GM12878 (cell line): ENCODE results near the gene CFAP97D2. TPM values are rescaled to one million over a fixed set of nuclear protein-coding genes. Genes with fewer than 3 reads are reported as not detected.

Source experiments
- ATAC-seq: fragments of 200-7000 bp; cut with Tn5 transposase; 3 replicates; pipeline ENCODE4 v1.9.1; 2020; ENCODE audit warnings: mild to moderate bottlenecking, moderate library complexity
- BruUV-seq: library from RNA; stranded (reverse); fragments of 400-500 nt; replicated peaks from 2 replicates; lab custom pipeline; 2021; lab: Mats Ljungman, UMichigan
- CTCF ChIA-PET: fragments of 300-600 bp; sonication (Branson Sonifier 250); formaldehyde crosslinking; extraction: SDS; loops from one replicate; lab custom pipeline; 2021; ENCODE audit warnings: inconsistent platforms; lab: Yijun Ruan, JAX
- POLR2A ChIA-PET: fragments of 350-600 bp; formaldehyde crosslinking; extraction: SDS; loops from one replicate; lab custom pipeline; 2021; ENCODE audit warnings: inconsistent platforms; lab: Charles Lee
- RAD21 ChIA-PET: fragments of 300-600 bp; sonication (Branson Sonifier 250); formaldehyde crosslinking; loops from one replicate; lab custom pipeline; 2023; ENCODE audit warnings: antibody characterized with exemption; ENCODE audit not compliant: unreplicated experiment; lab: Charles Lee
- SMC1A ChIA-PET: fragments of 300-600 bp; sonication (Branson Sonifier 250); formaldehyde crosslinking; loops from one replicate; lab custom pipeline; 2023; ENCODE audit not compliant: unreplicated experiment, uncharacterized antibody; lab: Charles Lee
- DNase-seq: peaks from one replicate; pipeline ENCODE4 v3.0.0-alpha.2; 2011; ENCODE audit warnings: low read depth, low spot score
- FAIRE-seq: peaks from 3 replicates; lab custom pipeline; 2011; peaks lifted over from hg19 to GRCh38; lab: Jason Lieb, UNC
- H2AFZ ChIP-seq: 2 replicates; pipeline ENCODE4 v1.6.0; 2011; ENCODE audit warnings: low read depth, low read length, control low read depth; ENCODE audit not compliant: control insufficient read depth
- H3K27ac ChIP-seq: 2 replicates; pipeline ENCODE4 v1.5.1; 2011; ENCODE audit warnings: control low read depth; ENCODE audit not compliant: control insufficient read depth, insufficient read depth
- H3K27me3 ChIP-seq, 2 experiments: replicated peaks in 1 of 2; 2 replicates each; pipeline versions ENCODE4 v1.6.0 to v1.6.1; 2011; ENCODE audit warnings: low read length in 1 of 2; ENCODE audit not compliant: control insufficient read depth in 2 of 2, insufficient read depth in 2 of 2
- H3K36me3 ChIP-seq, 2 experiments: 2 replicates each; pipeline ENCODE4 v1.5.1; 2011; ENCODE audit warnings: low read length in 1 of 2; ENCODE audit not compliant: control insufficient read depth in 2 of 2, insufficient read depth in 2 of 2
- H3K4me1 ChIP-seq: 2 replicates; pipeline ENCODE4 v1.6.1; 2011; ENCODE audit warnings: mild to moderate bottlenecking, low read length, moderate library complexity, mixed read lengths; ENCODE audit not compliant: control insufficient read depth, insufficient read depth
- H3K4me2 ChIP-seq: 2 replicates; pipeline ENCODE4 v1.6.0; 2011; ENCODE audit warnings: control low read depth; ENCODE audit not compliant: control insufficient read depth, insufficient read depth
- H3K4me3 ChIP-seq: fragments of 200-600 bp; sonication (generic); 2 replicates; pipeline ENCODE4 v1.5.1; 2016
- H3K79me2 ChIP-seq: 2 replicates; pipeline ENCODE4 v1.6.0; 2011; ENCODE audit warnings: low read length; ENCODE audit not compliant: control insufficient read depth, insufficient read depth
- H3K9ac ChIP-seq: 2 replicates; pipeline ENCODE4 v1.8.0; 2011; ENCODE audit warnings: low read length, control low read depth, mixed read lengths; ENCODE audit not compliant: control insufficient read depth, insufficient read depth
- H3K9me3 ChIP-seq: replicated peaks from 3 replicates; pipeline ENCODE4 v1.5.1; 2011; ENCODE audit warnings: mild to moderate bottlenecking, low read length; ENCODE audit not compliant: control insufficient read depth, insufficient read depth
- H4K20me1 ChIP-seq: 2 replicates; pipeline ENCODE4 v1.6.0; 2011; ENCODE audit not compliant: control insufficient read depth, insufficient read depth
- ATF2 ChIP-seq: IDR thresholded peaks from 2 replicates; pipeline ENCODE4 v1.6.1; 2012; ENCODE audit warnings: low read length, inconsistent platforms
- CBX3 ChIP-seq: fragments of 200-600 bp; sonication (generic); IDR thresholded peaks from 2 replicates; pipeline ENCODE4 v1.6.1; 2016; ENCODE audit warnings: low read depth, borderline replicate concordance
- GABPA ChIP-seq: IDR thresholded peaks from 2 replicates; pipeline ENCODE4 v1.6.1; 2014; ENCODE audit warnings: antibody characterized with exemption, low read depth, mild to moderate bottlenecking, inconsistent platforms
- GATAD2B ChIP-seq: fragments of 450-650 bp; conservative IDR thresholded peaks from 2 replicates; pipeline ENCODE4 v1.6.1; 2017; ENCODE audit warnings: low read depth, mild to moderate bottlenecking, moderate library complexity
- KLF5 ChIP-seq: fragments of 450-650 bp; IDR thresholded peaks from 2 replicates; pipeline ENCODE4 v1.6.1; 2014; ENCODE audit warnings: mild to moderate bottlenecking; ENCODE audit not compliant: partially characterized antibody
- MTA2 ChIP-seq: fragments of 450-650 bp; IDR thresholded peaks from 2 replicates; pipeline ENCODE4 v1.6.1; 2016; ENCODE audit warnings: low read depth, mild to moderate bottlenecking, moderate library complexity
- NFYB ChIP-seq: IDR thresholded peaks from 2 replicates; pipeline ENCODE4 v1.6.1; 2011; ENCODE audit warnings: low read depth, mild to moderate bottlenecking, low read length, improper control_type of control experiment, moderate library complexity; ENCODE audit not compliant: insufficient read depth
- POLR2A ChIP-seq: IDR thresholded peaks from 2 replicates; pipeline ENCODE4 v1.6.1; 2011; ENCODE audit warnings: low read depth, mild to moderate bottlenecking, low read length
- SMAD5 ChIP-seq: IDR thresholded peaks from 2 replicates; pipeline ENCODE4 v1.6.1; 2016; ENCODE audit warnings: antibody characterized with exemption, low read depth
- SMARCA5 ChIP-seq: fragments of 450-650 bp; IDR thresholded peaks from 2 replicates; pipeline ENCODE4 v1.6.1; 2017; ENCODE audit warnings: mild to moderate bottlenecking
- SP1 ChIP-seq: IDR thresholded peaks from one replicate; pipeline ENCODE4 v1.6.1; 2011; ENCODE audit warnings: low read depth, low read length
- STAT3 ChIP-seq: IDR thresholded peaks from 2 replicates; pipeline ENCODE4 v1.6.1; 2011; ENCODE audit warnings: low read depth, low read length, improper control_type of control experiment
- TAF1 ChIP-seq: IDR thresholded peaks from 2 replicates; pipeline ENCODE4 v1.6.1; 2011; ENCODE audit warnings: mild to moderate bottlenecking, low read depth, low read length, borderline replicate concordance
- TCF3 ChIP-seq: IDR thresholded peaks from 2 replicates; pipeline ENCODE4 v1.6.1; 2012; ENCODE audit warnings: low read depth, mild to moderate bottlenecking, low read length, borderline replicate concordance; ENCODE audit not compliant: insufficient read depth
- USF1 ChIP-seq: IDR thresholded peaks from 2 replicates; pipeline ENCODE4 v1.6.1; 2011; ENCODE audit warnings: borderline replicate concordance, low read depth, mild to moderate bottlenecking, moderate library complexity, mixed read lengths, low read length; ENCODE audit not compliant: insufficient read depth; ENCODE audit errors: extremely low read length
- YBX1 ChIP-seq: fragments of 450-650 bp; IDR thresholded peaks from 2 replicates; pipeline ENCODE4 v1.6.1; 2016; ENCODE audit warnings: antibody characterized with exemption
- ZNF207 ChIP-seq: fragments of 450-650 bp; IDR thresholded peaks from 2 replicates; pipeline ENCODE4 v1.6.1; 2014; ENCODE audit warnings: antibody characterized with exemption, mild to moderate bottlenecking, borderline replicate concordance
- ZNF24 ChIP-seq: fragments of 450-650 bp; IDR thresholded peaks from 2 replicates; pipeline ENCODE4 v1.6.1; 2017; ENCODE audit warnings: antibody characterized with exemption, mild to moderate bottlenecking
- ZSCAN29 ChIP-seq: fragments of 450-650 bp; IDR thresholded peaks from 2 replicates; pipeline ENCODE4 v1.6.1; 2017; ENCODE audit warnings: mild to moderate bottlenecking, moderate library complexity
- WGBS: methylation state at CpG from one replicate; pipeline ENCODE4 v1.1.6; 2016; ENCODE audit warnings: low lambda C conversion rate; ENCODE audit not compliant: insufficient replicate concordance, insufficient coverage; ENCODE audit errors: missing lambda C conversion rate; 5-methylcytosine and 5-hydroxymethylcytosine counted together
- in situ Hi-C: fragments of 300-500 bp; cut with MboI; formaldehyde crosslinking; loops from 9 replicates; pipeline ENCODE4 v1.14.3; 2018; ENCODE audit warnings: mixed read lengths
- intact Hi-C: fragments of 100-400 bp; cut with micrococcal nuclease; formaldehyde crosslinking; loops from one replicate; pipeline ENCODE4 v1.14.2; 2022; ENCODE audit not compliant: unreplicated experiment
- polyA plus RNA-seq, 11 experiments: library from polyadenylated mRNA; depleted of rRNA in 4 of 11; unstranded in 6 of 11; stranded (reverse) in 5 of 11; fragments of >200 nt; fragmentation: Nextera tagmentation in 4 of 11; fragmentation: Illumina TruSeq in 1 of 11; extraction: Ambion mirVana in 4 of 11; extraction: Trizol in 1 of 11; gene quantifications; 1 replicate in 1 of 11; 2 replicates in 10 of 11; pipeline versions ENCODE4 v1.2.1 to v1.2.3, GENCODE V29; 2011 to 2016; ENCODE audit warnings: inconsistent platforms in 2 of 11, missing spikeins in 2 of 11, low read depth in 1 of 11
- total RNA-seq, 4 experiments: library from RNA; depleted of rRNA in 3 of 4; stranded (reverse); fragments of >200 nt in 3 of 4; fragmentation: Illumina TruSeq in 1 of 4; extraction: Trizol in 1 of 4; gene quantifications; 2 replicates each; pipeline versions ENCODE4 v1.2.1 to v1.2.3, GENCODE V29; 2013 to 2021

The CFAP97D2 gene
- total and polyA plus RNA-seq, 10 of the 15 experiments (the other 5 are each of a cell fraction or from before 2014, with no cell fraction given) = not detected

GRCh38 chr13:114229506-114229905 lies 50.4 kb downstream of the CFAP97D2 start (continued):
- TF ChIP-seq NFYB (no peak), KLF5 (no peak), TCF3 (no peak), POLR2A (no peak)

- POLR2A ChIA-PET = no interaction called here
- RAD21 ChIA-PET = no interaction called here
- Histone ChIP-seq H3K36me3 (no peaks in the 10 kb centered on the region), H3K4me3 (no peak overlapping the region), H3K9me3 (no peaks in the 10 kb centered on the region), H3K79me2 (peaks cover 3% of the 10 kb centered on the region), H4K20me1 (no peaks in the 10 kb centered on the region), H3K4me2 (no peak overlapping the region), H3K27ac (no peak overlapping the region), H2AFZ (no peak overlapping the region), H3K9ac (no peak overlapping the region), H3K4me1 (peaks cover 4% of the 10 kb centered on the region; the same call in 1 of the 2 replicates), H3K27me3 (0 out of 4 replicates have a peak, but pooled peaks cover 0 to 8% of the 10 kb centered on the region in 2 experiments)
- CTCF ChIA-PET = interaction anchor here (0.6 kb wide), 1 partner anchor 267 kb away, joined by 3 read pairs; no protein-coding TSS in a partner anchor
- SMC1A ChIA-PET = no interaction called here
- intact Hi-C loops = no loop called here
- TF ChIP-seq ATF2 (no peak), MTA2 (no peak), TAF1 (no peak), SP1 (no peak), GABPA (no peak), ZNF207 (no peak), ZNF24 (no peak), YBX1 (no peak), STAT3 (no peak), CBX3 (no peak), SMARCA5 (no peak), ZSCAN29 (no peak), GATAD2B (no peak), SMAD5 (no peak), USF1 (no peak)
- ATAC-seq (no peak), FAIRE-seq (no peak), DNase-seq (no peak)
- in situ Hi-C loops = no loop called here
- BruUV-seq = no TSS peak
- 20% methylated on average over 7 of the region's 7 CpGs for WGBS
Observed at GRCh38 chr13:114230117-114230516, 51.1 kb downstream of the CFAP97D2 start.
